Body of pancreas (tissue), 4 donors: Measurements from ENCODE around the gene LZTS3. TPM values are rescaled to one million over a fixed set of nuclear protein-coding genes. Genes with fewer than 3 reads are reported as not detected.
A peak's percentile ranks its signal among the peaks of the same experiment; 100 is the strongest.

Source experiments
- ATAC-seq: fragments of 150-250 bp; one replicate; pipeline ENCODE4 v1.9.1; 2016
- DNase-seq, 4 donors: peaks; one replicate each; pipeline ENCODE4 v3.0.0-alpha.2; 2019
- H3K27ac ChIP-seq, 4 donors: fragments of 200-600 bp; sonication (generic); 1 replicate in 3 of 4; 2 replicates in 1 of 4; pipeline versions ENCODE4 v1.5.1 to v1.6.1; 2016 to 2019; ENCODE audit warnings: mild to moderate bottlenecking in 1 of 4, mixed read lengths in 1 of 4, moderate library complexity in 1 of 4
- H3K27me3 ChIP-seq, 2 donors: fragments of 200-600 bp; sonication (generic); one replicate each; pipeline ENCODE4 v1.6.0; 2016; ENCODE audit warnings: mild to moderate bottlenecking in 1 of 2
- H3K36me3 ChIP-seq, 2 donors: fragments of 200-600 bp; sonication (generic); replicated peaks in 1 of 2; 2 replicates each; pipeline ENCODE4 v1.5.1; 2016; ENCODE audit warnings: low read depth in 2 of 2; ENCODE audit not compliant: insufficient read depth in 1 of 2
- H3K4me1 ChIP-seq: fragments of 200-600 bp; sonication (generic); one replicate; pipeline ENCODE4 v1.6.0; 2016
- H3K4me3 ChIP-seq, 2 donors: fragments of 200-600 bp; sonication (generic); 1 replicate in 1 of 2; 2 replicates in 1 of 2; pipeline ENCODE4 v1.5.1; 2016 to 2019
- H3K9me3 ChIP-seq, 3 donors: fragments of 200-600 bp; sonication (generic); 1 replicate in 2 of 3; 2 replicates in 1 of 3; pipeline ENCODE4 v1.5.1; 2016
- CTCF ChIP-seq, 7 experiments: fragments of 450-650 bp in 4 of 7; fragments of 200-600 bp in 3 of 7; sonication (generic) in 3 of 7; IDR thresholded peaks; one replicate each; pipeline ENCODE4 v1.5.1; 2016 to 2019; ENCODE audit warnings: antibody characterized with exemption in 7 of 7
- POLR2A ChIP-seq, 3 donors: fragments of 450-650 bp; IDR thresholded peaks; one replicate each; pipeline ENCODE4 v1.6.1; 2016; ENCODE audit warnings: antibody characterized with exemption in 3 of 3, mild to moderate bottlenecking in 2 of 3
- WGBS, 2 donors: methylation state at CpG; one replicate each; pipeline ENCODE4 v1.1.5; 2017; 5-methylcytosine and 5-hydroxymethylcytosine counted together
- intact Hi-C: fragments of 100-400 bp; cut with DNase I; formaldehyde crosslinking; loops from one replicate; pipeline ENCODE4 v1.15.1; 2023
- total RNA-seq, 2 donors: library from RNA; depleted of rRNA; stranded (reverse); fragments of >200 nt; gene quantifications; one replicate each; pipeline ENCODE4 v1.1.0, GENCODE V29; 2016

The LZTS3 gene
- total RNA-seq, 2 donors from 2014 or later: 38.4 to 72.2 TPM

GRCh38 chr20:3172126-3172932, 1.0 kb downstream of the LZTS3 start:
- DNase-seq: no peak
- intact Hi-C loops: no loop called here
- peak overlapping the region in 2 of 4 donors; percentile 88 to 90 for H3K27ac ChIP-seq
- no peak for ATAC-seq
- no peaks in the 10 kb centered on the region for H3K9me3 ChIP-seq
- no peaks in the 10 kb centered on the region for H3K36me3 ChIP-seq
- 39 to 49% methylated on average over 4 to 5 of the region's 5 CpGs for WGBS, 2 donors
- no peak overlapping the region for H3K4me3 ChIP-seq
- H3K4me1 ChIP-seq: peaks cover 43% of the 10 kb centered on the region
- TF ChIP-seq POLR2A (IDR thresholded peaks at IDR 0.05) (no peak), CTCF (IDR thresholded peaks at IDR 0.05) (no peak)
- H3K27me3 ChIP-seq: no peaks in the 10 kb centered on the region

- Histone ChIP-seq H3K36me3 (no peaks in the 10 kb centered on the region), H3K27ac (no peak overlapping the region), H3K4me1 (peaks cover 51% of the 10 kb centered on the region), H3K27me3 (no peaks in the 10 kb centered on the region), H3K9me3 (no peaks in the 10 kb centered on the region), H3K4me3 (no peak overlapping the region)
- 76 to 78% methylated on average over 14 of the region's 14 CpGs for WGBS, 2 donors
- DNase-seq: no peak
- intact Hi-C loops: no loop called here
- no peak for TF ChIP-seq POLR2A (IDR thresholded peaks at IDR 0.05)
- TF ChIP-seq CTCF (IDR thresholded peaks at IDR 0.05): no peak
- ATAC-seq: no peak
Observed at GRCh38 chr20:3171391-3172125, 1.8 kb downstream of the LZTS3 start.

- H3K4me1 ChIP-seq: peaks cover 41% of the 10 kb centered on the region
- no peaks in the 10 kb centered on the region for H3K36me3 ChIP-seq
- DNase-seq (no peak), ATAC-seq (no peak)
- intact Hi-C loops: no loop called here
- H3K27ac ChIP-seq: peak overlapping the region; percentile 62 to 82 (median 74)
- TF ChIP-seq POLR2A (IDR thresholded peaks at IDR 0.05) (no peak), CTCF (IDR thresholded peaks at IDR 0.05) (no peak)
- H3K27me3 ChIP-seq: no peaks in the 10 kb centered on the region
- WGBS, 2 donors: 65 to 81% methylated on average over 7 of the region's 7 CpGs
- H3K9me3 ChIP-seq: no peaks in the 10 kb centered on the region
- H3K4me3 ChIP-seq: no peak overlapping the region
Observed at GRCh38 chr20:3168829-3169590, 4.3 kb downstream of the LZTS3 start.

- 9 to 26% methylated on average over 9 to 38 of the region's 39 CpGs for WGBS, 2 donors
- H3K4me1 ChIP-seq: peaks cover 41% of the 10 kb centered on the region
- DNase-seq (peak; percentile 74 to 86 (median 82)), ATAC-seq (peak; percentile 83)
- H3K27ac ChIP-seq: peak overlapping the region; percentile 62 to 82 (median 74)
- H3K4me3 ChIP-seq: peak overlapping the region; percentile 4 to 57
- no peaks in the 10 kb centered on the region for H3K27me3 ChIP-seq
- intact Hi-C loops: no loop called here
- H3K36me3 ChIP-seq: no peaks in the 10 kb centered on the region
- TF ChIP-seq POLR2A (IDR thresholded peaks at IDR 0.05) (peak; percentile 40 to 59 (median 54)), CTCF (IDR thresholded peaks at IDR 0.05) (peak in 1 of 7 experiments; percentile 5)
- H3K9me3 ChIP-seq: no peaks in the 10 kb centered on the region
Observed at GRCh38 chr20:3168079-3168828, 5.1 kb downstream of the LZTS3 start.
